ENCODE measurements around the gene DHDH. TPM values are rescaled to one million over a fixed set of nuclear protein-coding genes. Genes with fewer than 3 reads are reported as not detected.
A peak's percentile ranks its signal among the peaks of the same experiment; 100 is the strongest.

DHDH gene
- total and polyA plus RNA-seq, 2 of the 13 experiments (the other 11 are each of a cell fraction or from before 2014, with no cell fraction given) = 0.13 to 0.91 TPM

DNA sequence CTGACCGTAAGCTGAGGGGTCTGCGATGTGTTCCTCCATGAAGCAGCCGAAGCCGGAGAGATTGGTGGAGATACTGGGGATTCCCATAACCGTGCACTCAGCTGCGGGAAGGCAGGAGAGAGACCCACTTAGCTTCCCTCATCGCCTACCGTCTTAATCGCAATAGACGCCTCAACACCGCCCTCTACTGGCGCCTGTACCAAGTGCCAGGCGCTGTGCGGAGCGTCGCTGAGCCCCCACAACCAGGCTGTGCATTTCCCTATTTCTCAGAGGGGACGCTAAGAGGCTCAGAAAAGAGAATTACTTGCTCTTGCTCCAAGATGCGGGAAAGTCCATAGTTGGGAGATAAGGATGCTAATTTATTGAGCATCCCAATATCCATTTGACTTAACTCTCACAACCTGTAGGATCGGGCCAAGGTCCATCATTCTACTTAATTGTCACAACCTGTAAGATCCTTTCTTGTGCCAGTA lies 37.5 kb downstream of the DHDH start (continued):
- TF ChIP-seq, protein P1, sequence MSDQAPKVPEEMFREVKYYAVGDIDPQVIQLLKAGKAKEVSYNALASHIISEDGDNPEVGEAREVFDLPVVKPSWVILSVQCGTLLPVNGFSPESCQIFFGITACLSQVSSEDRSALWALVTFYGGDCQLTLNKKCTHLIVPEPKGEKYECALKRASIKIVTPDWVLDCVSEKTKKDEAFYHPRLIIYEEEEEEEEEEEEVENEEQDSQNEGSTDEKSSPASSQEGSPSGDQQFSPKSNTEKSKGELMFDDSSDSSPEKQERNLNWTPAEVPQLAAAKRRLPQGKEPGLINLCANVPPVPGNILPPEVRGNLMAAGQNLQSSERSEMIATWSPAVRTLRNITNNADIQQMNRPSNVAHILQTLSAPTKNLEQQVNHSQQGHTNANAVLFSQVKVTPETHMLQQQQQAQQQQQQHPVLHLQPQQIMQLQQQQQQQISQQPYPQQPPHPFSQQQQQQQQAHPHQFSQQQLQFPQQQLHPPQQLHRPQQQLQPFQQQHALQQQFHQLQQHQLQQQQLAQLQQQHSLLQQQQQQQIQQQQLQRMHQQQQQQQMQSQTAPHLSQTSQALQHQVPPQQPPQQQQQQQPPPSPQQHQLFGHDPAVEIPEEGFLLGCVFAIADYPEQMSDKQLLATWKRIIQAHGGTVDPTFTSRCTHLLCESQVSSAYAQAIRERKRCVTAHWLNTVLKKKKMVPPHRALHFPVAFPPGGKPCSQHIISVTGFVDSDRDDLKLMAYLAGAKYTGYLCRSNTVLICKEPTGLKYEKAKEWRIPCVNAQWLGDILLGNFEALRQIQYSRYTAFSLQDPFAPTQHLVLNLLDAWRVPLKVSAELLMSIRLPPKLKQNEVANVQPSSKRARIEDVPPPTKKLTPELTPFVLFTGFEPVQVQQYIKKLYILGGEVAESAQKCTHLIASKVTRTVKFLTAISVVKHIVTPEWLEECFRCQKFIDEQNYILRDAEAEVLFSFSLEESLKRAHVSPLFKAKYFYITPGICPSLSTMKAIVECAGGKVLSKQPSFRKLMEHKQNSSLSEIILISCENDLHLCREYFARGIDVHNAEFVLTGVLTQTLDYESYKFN (CRISPR knock-in tag; conservative IDR thresholded peaks at IDR 0.05) = no peak
- peak; percentile 56; the same call in 1 of the 2 replicates for TF ChIP-seq TARDBP (CRISPR knock-in tag; IDR thresholded peaks at IDR 0.05)
- TF ChIP-seq REPIN1 (CRISPR knock-in tag; IDR thresholded peaks at IDR 0.05; ENCODE audit: borderline replicate concordance, low read depth) = peak; percentile 40; the same call in 1 of the 2 replicates
- no peak for TF ChIP-seq ZNF775 (CRISPR knock-in tag; IDR thresholded peaks at IDR 0.05; ENCODE audit: borderline replicate concordance)
- TF ChIP-seq NFKBIZ (CRISPR knock-in tag; IDR thresholded peaks at IDR 0.05) = no peak
- TF ChIP-seq, protein P2, sequence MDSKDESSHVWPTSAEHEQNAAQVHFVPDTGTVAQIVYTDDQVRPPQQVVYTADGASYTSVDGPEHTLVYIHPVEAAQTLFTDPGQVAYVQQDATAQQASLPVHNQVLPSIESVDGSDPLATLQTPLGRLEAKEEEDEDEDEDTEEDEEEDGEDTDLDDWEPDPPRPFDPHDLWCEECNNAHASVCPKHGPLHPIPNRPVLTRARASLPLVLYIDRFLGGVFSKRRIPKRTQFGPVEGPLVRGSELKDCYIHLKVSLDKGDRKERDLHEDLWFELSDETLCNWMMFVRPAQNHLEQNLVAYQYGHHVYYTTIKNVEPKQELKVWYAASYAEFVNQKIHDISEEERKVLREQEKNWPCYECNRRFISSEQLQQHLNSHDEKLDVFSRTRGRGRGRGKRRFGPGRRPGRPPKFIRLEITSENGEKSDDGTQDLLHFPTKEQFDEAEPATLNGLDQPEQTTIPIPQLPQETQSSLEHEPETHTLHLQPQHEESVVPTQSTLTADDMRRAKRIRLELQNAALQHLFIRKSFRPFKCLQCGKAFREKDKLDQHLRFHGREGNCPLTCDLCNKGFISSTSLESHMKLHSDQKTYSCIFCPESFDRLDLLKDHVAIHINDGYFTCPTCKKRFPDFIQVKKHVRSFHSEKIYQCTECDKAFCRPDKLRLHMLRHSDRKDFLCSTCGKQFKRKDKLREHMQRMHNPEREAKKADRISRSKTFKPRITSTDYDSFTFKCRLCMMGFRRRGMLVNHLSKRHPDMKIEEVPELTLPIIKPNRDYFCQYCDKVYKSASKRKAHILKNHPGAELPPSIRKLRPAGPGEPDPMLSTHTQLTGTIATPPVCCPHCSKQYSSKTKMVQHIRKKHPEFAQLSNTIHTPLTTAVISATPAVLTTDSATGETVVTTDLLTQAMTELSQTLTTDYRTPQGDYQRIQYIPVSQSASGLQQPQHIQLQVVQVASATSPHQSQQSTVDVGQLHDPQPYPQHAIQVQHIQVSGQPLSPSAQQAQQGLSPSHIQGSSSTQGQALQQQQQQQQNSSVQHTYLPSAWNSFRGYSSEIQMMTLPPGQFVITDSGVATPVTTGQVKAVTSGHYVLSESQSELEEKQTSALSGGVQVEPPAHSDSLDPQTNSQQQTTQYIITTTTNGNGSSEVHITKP (CRISPR knock-in tag; IDR thresholded peaks at IDR 0.05; ENCODE audit: low read depth) = no peak
- TF ChIP-seq KMT2A (CRISPR knock-in tag; IDR thresholded peaks at IDR 0.05) = no peak
- TF ChIP-seq DR1 (CRISPR knock-in tag; IDR thresholded peaks at IDR 0.05) = no peak
- peak in 1 of 2 experiments; percentile 26; a peak in 1 of 4 replicates for TF ChIP-seq KLF16 (CRISPR knock-in tag; IDR thresholded peaks at IDR 0.05)
- TF ChIP-seq ZBTB7B (CRISPR knock-in tag; IDR thresholded peaks at IDR 0.05) = no peak
- no peak for TF ChIP-seq SP4 (CRISPR knock-in tag; IDR thresholded peaks at IDR 0.05)
- no peak for TF ChIP-seq RXRA (CRISPR knock-in tag; IDR thresholded peaks at IDR 0.05)
- TF ChIP-seq, protein P3, sequence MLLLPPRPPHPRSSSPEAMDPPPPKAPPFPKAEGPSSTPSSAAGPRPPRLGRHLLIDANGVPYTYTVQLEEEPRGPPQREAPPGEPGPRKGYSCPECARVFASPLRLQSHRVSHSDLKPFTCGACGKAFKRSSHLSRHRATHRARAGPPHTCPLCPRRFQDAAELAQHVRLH (CRISPR knock-in tag; IDR thresholded peaks at IDR 0.05; ENCODE audit: borderline replicate concordance, low read depth) = 0 out of 2 replicates have a peak, but pooled peaks have one; percentile 24
- TF ChIP-seq ZNF850 (CRISPR knock-in tag; conservative IDR thresholded peaks at IDR 0.05) = no peak
- TF ChIP-seq MXI1 (IDR thresholded peaks at IDR 0.05; ENCODE audit: borderline replicate concordance, low read depth, low read length) = peak; percentile 22; the same call in 1 of the 3 replicates
- TF ChIP-seq, protein P4, sequence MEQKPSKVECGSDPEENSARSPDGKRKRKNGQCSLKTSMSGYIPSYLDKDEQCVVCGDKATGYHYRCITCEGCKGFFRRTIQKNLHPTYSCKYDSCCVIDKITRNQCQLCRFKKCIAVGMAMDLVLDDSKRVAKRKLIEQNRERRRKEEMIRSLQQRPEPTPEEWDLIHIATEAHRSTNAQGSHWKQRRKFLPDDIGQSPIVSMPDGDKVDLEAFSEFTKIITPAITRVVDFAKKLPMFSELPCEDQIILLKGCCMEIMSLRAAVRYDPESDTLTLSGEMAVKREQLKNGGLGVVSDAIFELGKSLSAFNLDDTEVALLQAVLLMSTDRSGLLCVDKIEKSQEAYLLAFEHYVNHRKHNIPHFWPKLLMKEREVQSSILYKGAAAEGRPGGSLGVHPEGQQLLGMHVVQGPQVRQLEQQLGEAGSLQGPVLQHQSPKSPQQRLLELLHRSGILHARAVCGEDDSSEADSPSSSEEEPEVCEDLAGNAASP (CRISPR knock-in tag; IDR thresholded peaks at IDR 0.05; ENCODE audit: borderline replicate concordance) = 0 out of 2 replicates have a peak, but pooled peaks have one; percentile 48
- TF ChIP-seq SRF (IDR thresholded peaks at IDR 0.05; ENCODE audit: low read depth, low read length) = no peak
- TF ChIP-seq ISL2 (CRISPR knock-in tag; IDR thresholded peaks at IDR 0.05) = no peak
- no peak for TF ChIP-seq ARHGAP35 (CRISPR knock-in tag; IDR thresholded peaks at IDR 0.05; ENCODE audit: borderline replicate concordance)
- TF ChIP-seq NCOA1 (CRISPR knock-in tag; IDR thresholded peaks at IDR 0.05) = no peak
- TF ChIP-seq, protein P5, sequence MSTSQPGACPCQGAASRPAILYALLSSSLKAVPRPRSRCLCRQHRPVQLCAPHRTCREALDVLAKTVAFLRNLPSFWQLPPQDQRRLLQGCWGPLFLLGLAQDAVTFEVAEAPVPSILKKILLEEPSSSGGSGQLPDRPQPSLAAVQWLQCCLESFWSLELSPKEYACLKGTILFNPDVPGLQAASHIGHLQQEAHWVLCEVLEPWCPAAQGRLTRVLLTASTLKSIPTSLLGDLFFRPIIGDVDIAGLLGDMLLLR (CRISPR knock-in tag; IDR thresholded peaks at IDR 0.05) = no peak
